Stromal cell of bone marrow (primary cell): ENCODE data around the gene AVL9.
"Not testable (repeated sequence)": the region's sequence is repeated elsewhere in the genome, so short reads cannot be mapped to it uniquely, and the experiment has no call there.

Source experiments
- DNase-seq: peaks from one replicate; pipeline ENCODE4 v3.0.0-alpha.2; 2012; ENCODE audit warnings: low read depth

The AVL9 gene

DNA sequence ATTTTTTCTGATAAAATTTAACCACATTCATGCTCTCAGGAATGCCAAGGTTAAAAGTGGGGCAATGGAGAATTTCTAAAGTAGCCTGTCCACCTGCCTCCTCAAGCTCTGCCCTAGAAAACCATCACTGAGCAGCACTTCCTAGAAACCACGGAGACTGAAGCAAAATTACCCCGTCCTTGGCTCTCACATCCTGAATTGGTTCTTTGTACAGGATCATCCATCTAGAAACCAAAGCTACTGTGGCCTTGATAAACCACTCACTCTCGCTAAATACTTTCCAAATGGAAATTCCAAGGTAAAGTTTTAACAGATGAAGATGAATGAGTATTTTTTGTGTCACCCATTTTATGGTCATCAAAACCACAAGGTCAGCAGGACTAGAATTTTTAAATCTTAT is 96.6 kb downstream of the AVL9 start:
- no peak for DNase-seq

DNA sequence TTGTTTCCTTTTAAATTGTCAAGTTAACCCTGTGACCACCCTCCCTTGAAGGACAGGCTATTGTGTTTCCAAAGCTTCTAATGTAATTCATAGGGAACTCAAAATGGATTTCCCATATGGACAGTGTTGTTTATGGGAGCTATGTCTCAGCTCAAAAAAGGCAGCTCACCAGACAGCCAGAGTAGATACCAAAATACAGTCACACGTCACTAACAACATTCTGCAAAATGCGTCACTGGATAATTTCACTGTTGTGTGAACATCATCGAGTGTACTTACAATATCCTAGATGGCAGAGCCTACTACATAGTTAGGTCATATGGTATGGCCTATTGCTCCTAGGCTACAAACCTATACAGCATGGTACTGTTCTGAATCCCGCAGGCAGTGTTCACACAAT is 97.4 kb downstream of the AVL9 start:
- no peak for DNase-seq

DNA sequence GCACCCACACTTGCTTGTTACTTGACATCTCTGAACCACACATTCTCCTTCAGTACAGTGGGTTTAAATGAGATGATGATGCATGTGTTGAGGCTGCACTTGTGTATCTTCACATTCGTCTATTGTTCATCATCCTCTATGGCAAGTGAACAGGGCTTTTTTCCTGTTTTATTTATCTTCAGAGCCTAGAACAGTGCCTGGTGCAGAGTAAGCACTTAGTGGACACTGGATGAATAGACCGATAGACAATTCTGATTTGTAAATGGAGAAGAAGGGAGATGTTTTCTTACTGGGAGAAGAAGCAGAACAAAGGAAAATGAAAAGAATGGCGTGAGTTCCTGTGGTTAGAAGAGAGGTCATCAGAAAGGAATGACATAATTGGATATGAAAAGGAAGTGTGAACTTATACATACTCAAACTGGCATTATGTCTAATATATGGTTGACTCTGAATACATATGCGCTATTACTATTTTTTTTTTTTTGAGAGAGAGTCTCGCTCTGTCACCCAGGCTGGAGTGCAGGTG is 99.7 kb downstream of the AVL9 start:
- no peak for DNase-seq

DNA sequence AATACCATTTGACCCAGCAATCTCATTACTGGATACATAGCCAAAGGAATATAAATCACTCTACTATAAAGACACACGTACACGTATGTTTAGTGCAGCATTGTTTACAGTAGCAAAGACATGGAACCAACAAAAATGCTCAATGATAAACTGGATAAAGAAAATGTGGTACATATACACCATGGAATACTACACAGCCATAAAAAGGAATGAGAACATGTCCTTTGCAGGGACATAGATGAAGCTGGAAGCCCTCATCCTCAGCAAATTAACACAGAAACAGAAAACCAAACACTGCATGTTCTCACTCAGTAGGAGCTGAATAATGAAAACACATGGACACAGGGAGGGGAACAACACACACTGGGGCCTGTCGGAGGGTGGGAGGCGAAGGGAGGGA is 105.9 kb downstream of the AVL9 start:
- not testable (repeated sequence) for DNase-seq

DNA sequence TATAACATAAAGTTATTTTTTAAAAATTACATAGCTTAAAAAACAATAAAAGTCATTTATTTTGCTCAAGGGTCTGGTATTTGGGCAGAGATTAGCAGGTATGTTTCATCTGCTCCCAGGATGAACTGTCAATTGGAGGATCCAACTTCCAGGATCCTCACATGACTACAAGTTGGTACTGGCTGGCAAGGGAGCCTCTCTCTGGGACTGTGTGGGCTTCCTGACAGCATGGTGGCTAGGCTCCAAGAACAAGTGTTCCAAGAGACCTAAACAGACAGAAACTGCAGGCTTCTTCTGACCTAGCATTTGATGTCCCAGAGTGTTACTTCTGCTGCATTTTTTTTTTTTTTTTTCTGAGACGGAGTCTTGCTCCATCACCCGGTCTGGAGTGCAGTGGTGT is 107.2 kb downstream of the AVL9 start:
- no peak for DNase-seq

DNA sequence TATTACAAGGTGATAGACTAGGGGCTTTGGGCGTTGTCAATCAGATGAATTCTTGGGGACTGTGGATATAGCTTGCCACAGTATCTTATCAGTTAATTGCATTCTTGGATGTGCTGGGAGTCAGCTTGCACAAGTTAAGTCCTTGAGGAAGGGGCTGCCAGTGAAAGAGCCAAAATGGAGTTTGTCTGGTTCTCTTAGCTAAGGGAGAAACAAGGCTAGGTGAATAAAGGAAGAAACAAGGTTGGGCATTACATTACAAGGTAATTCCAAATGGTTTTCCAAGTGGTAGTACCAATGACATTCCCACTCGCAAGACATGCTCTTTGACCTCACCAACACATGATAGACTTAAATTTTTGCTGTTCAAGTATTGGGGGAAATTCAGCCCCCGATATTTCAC is 108.2 kb downstream of the AVL9 start:
- DNase-seq = not testable (repeated sequence)

DNA sequence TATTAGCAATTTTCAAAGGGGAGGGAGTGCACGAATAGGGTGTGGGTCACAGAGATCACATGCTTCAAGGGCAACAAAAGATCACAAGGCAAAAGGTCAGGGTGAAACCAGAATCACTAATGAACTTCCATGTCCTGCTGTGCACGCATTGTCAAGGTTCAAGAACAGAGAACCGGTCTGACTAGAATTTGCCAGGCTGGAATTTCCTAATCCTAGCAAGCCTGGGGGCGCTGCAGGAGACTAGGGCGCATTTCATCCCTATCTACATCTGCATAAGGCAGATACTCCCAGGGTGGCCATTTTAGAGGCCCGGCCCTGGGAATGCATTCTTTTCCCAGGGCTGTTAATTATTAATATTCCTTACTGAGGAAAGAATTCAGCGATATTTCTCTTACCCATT is 108.8 kb downstream of the AVL9 start:
- DNase-seq = not testable (repeated sequence)

DNA sequence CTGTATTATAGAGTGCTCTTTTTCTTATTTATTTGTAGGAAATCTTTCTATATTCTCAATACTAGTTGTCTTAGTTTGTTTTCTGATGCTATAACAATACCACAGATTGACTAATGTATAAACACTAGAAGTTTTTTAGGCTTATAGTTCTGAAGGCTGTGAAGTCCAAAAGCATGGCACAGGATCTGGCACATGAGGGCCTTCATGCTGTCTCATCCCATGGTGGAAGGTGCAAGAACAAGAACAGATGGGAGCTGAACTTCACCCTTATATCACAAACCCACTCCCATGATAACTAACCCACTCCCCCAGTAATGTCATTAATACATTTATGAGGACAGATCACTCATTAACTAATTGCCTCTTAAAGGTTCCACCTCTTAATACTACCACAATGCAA is 109.7 kb downstream of the AVL9 start:
- no peak for DNase-seq

DNA sequence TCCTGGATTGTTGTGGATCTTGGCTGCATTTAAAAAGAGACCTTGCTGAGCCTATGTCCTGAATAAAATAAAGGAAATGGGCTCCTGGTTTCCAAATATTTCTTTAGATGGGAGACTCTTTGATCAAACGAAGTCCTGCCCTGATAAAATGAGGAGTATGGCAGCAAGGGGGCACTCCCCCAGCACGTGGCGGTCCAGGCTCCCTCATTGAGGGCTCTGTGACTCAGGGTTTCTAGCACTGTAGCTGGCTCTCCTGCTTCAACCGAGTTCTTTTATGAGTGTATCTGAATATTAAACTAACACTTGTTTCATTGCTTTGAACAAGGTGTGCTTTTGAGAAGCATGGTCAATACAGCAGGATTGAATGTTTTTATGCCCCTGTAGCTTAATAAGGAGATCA is 114.2 kb downstream of the AVL9 start:
- no peak for DNase-seq

DNA sequence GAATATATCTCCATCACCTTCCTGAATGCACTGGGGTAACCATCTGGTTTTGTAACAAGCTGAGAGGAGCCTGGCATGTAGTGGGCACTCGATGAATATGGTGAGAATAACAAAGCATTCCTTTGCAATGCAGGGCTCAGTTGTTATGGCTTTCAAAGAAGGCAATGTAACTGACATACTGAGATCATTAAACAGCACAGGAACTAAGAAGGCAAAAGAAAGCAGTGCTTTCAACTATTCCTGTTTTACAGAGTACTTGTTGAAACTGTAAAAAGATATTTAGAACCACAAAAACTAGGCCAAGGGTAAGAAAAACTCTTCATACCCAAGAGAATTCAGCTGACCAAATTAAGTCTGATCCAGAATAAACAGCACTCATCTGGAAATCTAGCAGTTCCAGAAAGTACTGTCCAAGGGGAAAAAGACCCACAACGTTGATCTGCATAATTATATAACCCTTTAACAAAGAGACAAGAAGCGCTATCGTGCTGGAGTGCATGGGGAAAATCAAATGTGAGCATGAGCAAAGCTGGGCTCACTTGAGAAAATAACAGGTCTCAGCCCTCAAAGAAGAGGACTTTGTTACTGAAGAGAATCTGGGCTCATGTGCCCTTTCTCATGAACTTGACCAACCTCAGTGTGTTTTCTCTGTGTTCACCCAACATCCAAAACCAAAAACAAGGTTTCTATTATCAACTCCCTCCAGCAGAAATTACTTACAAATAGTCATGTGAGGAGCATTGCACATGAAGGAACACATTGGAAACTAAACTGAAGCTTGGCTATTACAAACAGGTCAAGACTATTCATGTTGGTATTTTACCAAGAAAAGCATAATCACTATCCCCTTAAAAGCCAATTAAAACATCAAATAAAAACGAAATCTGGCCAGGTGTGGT is 116.2 kb downstream of the AVL9 start:
- DNase-seq = peak; percentile 77

DNA sequence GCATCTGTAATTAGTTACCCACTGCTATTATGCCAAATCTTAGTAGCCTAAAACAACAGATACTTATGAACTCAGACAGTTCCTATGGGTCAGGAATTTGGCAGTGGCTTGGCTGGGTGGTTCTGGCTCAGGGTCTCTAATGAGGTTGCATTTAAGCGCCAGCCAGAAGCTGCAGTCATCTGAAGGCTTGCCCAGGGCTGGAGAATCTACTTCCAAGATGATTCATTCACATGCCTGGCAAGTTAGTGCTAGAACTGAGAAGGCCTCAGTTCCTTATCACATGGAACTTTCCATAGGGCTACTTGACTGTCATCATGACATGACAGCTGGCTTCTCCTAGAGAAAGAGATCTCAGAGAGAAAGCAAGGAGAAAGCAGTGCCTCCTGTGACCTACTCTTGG is 121.3 kb downstream of the AVL9 start:
- DNase-seq = peak; percentile 94

DNA sequence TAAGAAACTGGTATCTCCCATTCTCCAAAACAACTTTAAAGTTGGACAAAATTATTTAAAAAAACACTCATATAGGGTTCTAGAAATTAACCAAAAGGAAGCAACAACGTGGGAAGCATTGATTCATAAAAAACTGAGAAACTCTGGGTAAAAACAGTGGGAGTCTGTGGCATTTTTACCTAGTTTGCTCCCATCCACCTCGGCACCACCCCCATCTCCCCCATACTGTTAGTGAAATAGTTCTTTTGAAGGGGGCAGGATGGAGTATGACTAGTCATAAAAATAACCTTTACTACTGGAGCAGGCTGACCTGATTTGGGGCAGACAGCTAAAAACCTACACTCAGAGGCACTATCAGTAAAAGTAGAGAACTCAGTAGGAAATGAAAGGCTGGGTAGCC is 123.2 kb downstream of the AVL9 start:
- no peak for DNase-seq

DNA sequence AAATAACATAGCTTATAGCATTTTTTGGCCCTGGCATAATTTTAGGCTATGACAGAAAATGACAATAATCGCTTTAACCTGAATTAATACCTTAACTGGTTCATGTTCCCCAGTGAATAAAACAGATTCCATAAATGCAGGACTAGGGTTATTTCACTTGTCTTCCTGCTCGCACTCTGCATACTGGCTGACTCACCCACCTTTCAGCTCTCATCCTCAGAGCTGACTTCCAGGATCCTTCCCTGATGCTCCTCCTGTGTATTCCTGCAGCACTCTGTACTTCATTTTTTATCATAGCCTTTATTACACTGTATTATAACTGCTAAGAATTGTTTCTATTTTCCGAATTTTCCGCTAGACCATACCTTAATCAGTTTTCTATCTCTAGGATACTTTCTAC is 123.7 kb downstream of the AVL9 start:
- no peak for DNase-seq

DNA sequence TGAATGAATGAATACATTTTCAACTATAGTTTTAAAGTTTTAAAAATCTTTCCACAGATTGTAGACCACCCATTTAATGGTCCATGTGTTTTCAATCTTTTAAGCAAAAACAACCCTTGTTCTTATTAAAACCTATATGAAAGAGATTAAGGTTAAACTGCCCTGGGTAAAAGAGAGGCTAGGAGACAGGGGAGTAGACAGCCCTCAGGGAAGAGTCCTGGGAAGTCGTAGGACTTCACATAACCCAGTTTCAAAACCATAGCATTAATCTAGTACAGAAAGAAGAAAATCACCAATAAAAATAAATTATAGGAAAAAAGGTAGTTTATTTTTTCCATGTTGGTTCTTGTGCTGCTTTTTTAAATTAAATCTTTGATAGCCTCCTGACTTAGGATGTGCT is 124.1 kb downstream of the AVL9 start:
- DNase-seq = not testable (repeated sequence)

DNA sequence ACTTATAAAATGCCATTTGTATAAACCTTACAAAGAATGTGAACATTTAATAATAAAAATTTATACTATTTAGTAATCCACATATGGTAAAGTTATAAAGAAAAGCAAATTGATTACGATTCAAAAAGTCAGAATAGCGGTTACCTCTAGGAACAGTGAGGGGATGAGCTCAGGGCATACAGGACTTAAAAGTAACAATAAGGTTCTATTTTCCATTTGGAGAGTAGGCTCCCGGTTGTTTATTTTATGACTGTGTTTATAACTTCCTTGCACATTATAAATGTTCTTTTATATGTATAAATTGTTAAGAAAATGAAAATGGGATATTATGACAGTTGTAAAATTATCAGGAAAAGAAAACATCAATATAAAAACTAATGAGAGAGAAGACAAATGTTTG is 135.7 kb downstream of the AVL9 start:
- DNase-seq = no peak

DNA sequence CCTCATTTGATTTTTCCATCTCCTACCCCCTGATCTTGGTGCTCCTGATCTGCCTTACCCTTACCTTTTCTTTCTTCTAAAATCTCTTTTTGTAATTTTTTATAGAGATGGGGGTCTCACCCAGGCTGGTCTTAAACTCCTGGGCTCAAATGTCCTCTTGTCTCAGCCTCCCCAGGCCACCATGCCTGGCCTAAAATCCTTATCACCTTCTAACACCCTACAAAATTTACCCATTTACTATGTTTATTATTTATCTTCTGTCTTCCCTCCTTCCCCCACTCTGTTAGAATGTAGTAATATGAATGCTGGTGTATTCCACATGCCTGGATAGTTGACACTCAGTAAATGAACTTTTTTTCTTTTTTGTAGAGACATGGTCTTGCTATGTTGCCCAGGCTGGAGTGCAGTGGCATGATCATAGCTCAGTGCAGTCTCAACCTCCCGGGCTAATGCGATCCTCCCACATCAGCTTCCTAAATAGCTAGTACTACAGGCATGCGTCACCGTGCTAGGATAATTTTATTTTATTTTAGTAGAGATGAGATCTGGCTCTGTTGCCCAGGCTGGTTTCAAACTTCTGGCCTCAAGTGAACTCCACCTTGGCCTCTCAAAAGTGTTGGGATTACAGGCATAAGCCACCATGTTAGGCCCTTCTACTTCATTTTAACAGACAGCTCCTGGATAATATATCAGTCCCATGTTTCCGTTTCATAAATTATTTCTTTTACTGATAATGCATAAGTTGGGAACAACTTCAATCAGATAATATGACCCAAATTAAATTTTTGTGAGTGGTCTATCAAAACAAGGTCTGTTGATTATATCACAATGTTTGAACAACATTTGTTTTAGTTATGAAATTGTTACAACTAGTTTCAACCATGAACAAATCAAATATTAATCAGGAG is 136.6 kb downstream of the AVL9 start:
- not testable (repeated sequence) for DNase-seq

DNA sequence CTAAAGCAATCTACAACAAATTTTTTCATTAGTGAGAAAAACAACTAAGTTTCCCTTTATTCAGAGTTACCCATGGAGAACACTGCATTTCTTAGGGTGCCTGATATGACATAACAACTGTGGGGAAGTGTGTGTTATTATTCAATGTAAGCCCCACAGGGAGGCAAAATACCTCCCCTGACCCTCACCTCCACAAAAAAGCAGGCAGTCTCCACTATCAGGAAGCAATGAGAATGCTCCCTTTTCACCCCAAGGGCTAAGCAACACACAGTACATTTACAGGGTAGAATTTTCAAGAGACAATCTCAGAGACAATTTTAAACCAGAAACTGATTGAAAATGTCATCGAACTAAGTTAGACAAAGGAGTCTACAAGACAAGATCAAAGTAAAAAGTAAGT is 138.2 kb downstream of the AVL9 start:
- DNase-seq = not testable (repeated sequence)

DNA sequence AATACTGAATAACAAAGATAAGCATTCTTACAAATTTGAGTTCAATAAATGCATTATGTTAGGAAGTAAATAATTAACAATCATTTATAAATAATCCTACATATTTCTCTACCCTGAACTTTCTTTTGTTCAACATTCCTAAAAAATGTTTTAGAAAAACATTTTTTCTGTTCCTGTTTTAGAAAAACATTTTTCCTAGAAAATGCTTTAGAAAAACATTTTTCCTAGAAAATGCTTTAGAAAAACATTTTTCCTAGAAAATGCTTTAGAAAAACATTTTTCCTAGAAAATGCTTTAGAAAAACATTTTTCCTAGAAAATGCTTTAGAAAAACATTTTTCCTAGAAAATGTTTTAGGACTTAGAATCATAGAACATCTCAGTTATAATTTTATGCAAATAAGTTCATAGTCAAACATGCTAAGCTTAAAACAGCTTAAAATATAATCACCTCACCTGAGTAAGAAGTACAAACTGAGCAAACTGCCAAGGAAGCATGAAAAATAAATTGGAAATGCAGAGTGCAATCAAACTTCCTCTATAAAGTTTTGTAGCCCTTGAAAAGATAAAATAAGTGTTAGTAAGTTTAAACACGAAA is 139.6 kb downstream of the AVL9 start:
- not testable (repeated sequence) for DNase-seq

DNA sequence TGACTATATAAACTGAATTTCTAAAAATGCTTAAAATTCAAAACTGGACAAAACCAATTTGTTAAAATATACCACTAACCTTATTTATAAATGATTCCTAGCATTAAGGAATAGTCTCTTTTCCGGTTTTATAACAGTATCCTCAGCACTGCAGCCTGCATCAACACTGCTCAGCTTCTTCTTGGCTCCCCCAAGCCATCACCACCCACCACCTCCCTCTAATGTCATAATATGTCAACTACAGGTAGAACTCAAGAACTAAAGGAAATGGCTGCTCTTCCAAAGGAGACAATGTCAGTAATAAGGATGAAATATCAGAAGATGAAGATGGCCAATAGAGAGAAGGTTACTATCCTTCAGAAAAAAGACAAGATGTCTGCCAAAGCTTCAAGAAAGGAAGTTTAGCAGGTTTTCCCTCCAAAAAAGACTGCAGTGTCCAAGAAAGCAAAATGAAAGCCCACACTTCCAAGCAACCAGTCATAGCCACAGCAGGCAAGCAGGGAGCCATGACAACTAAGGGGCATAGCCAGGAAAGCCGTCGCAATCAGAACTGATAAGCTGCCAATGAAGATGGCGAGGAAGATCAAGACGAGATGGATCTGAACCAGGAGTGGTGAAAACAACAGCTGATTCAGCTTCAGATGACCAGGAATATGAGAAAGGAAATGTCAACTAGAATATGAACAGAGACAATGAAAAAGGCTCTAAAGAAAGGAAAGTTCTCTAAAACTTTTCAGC is 141.6 kb downstream of the AVL9 start:
- DNase-seq = not testable (repeated sequence)

DNA sequence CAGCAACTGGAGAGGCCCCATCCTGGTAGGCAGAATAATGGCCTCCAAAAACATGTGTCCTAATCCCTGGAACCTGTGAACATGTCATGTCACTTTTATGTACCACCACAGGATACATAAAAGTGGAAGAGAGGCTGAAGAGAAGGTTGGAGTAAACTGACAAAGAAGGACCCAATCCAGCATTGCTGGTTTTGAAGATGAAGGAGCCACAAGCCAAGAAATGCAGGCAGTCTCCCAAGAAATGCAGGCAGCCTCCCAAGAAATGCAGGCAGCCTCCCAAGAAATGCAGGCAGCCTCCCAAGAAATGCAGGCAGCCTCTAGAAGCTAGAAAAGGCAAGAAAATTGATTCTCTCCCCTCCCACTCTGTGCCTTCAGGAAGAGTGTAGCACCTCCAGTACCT is 142.3 kb downstream of the AVL9 start:
- DNase-seq = not testable (repeated sequence)
